Measurements from ENCODE around the gene RAMACL. TPM values are rescaled to one million over a fixed set of nuclear protein-coding genes. Genes with fewer than 3 reads are reported as not detected.

Gene RAMACL
- total RNA-seq, 1 experiment from 2014 or later: 0.26 TPM

- ATAC-seq (no peak), DNase-seq (no peak)
- Histone ChIP-seq H3K36me3 (ENCODE audit: low read depth, low read length) (no peaks in the 10 kb centered on the region), H3K4me3 (ENCODE audit: low read length) (no peak overlapping the region), H3K79me2 (ENCODE audit: low read length) (no peaks in the 10 kb centered on the region), H3F3A (ENCODE audit: low read length, unreplicated experiment) (no peaks in the 10 kb centered on the region), H3K27me3 (ENCODE audit: low read length) (no peaks in the 10 kb centered on the region), H3K9me3 (ENCODE audit: low read length) (no peaks in the 10 kb centered on the region), H3K4me1 (ENCODE audit: insufficient read depth, low read length) (no peaks in the 10 kb centered on the region), H2AFZ (ENCODE audit: low read length) (no peak overlapping the region), H3K4me2 (ENCODE audit: low read length) (no peak overlapping the region), H3K27ac (ENCODE audit: low read length) (no peak overlapping the region), H4K20me1 (ENCODE audit: low read length) (no peaks in the 10 kb centered on the region), H3K9ac (ENCODE audit: low read length) (no peak overlapping the region), H3K9me2 (replicated peaks; ENCODE audit: low read length) (no peaks in the 10 kb centered on the region)
- ChIA-PET CTCF (no interaction called here), POLR2A (ENCODE audit: unreplicated experiment) (no interaction called here)
- intact Hi-C loops (cut with micrococcal nuclease): no loop called here
- BruUV-seq (replicated peaks): no TSS peak
- TF ChIP-seq EZH2 (IDR thresholded peaks at IDR 0.05; ENCODE audit: low read length, unreplicated experiment): no peak
- TF ChIP-seq EZH2phosphoT487 (IDR thresholded peaks at IDR 0.05; ENCODE audit: borderline replicate concordance, low read length): no peak
These were observed 19.3 kb upstream of the RAMACL start for GRCh38 chr6:166605752-166606151.

- Histone ChIP-seq H3K9me3 (ENCODE audit: low read length) (no peaks in the 10 kb centered on the region), H3K79me2 (ENCODE audit: low read length) (no peaks in the 10 kb centered on the region), H3K9me2 (replicated peaks; ENCODE audit: low read length) (no peaks in the 10 kb centered on the region), H3K9ac (ENCODE audit: low read length) (no peak overlapping the region), H3K4me3 (ENCODE audit: low read length) (no peak overlapping the region), H3K4me1 (ENCODE audit: insufficient read depth, low read length) (no peaks in the 10 kb centered on the region), H2AFZ (ENCODE audit: low read length) (no peak overlapping the region), H3K27me3 (ENCODE audit: low read length) (no peaks in the 10 kb centered on the region), H3K4me2 (ENCODE audit: low read length) (no peak overlapping the region), H3F3A (ENCODE audit: low read length, unreplicated experiment) (no peaks in the 10 kb centered on the region), H4K20me1 (ENCODE audit: low read length) (no peaks in the 10 kb centered on the region), H3K27ac (ENCODE audit: low read length) (no peak overlapping the region), H3K36me3 (ENCODE audit: low read depth, low read length) (no peaks in the 10 kb centered on the region)
- CTCF ChIA-PET: no interaction called here
- ATAC-seq (no peak), DNase-seq (no peak)
- intact Hi-C loops (cut with micrococcal nuclease): no loop called here
- BruUV-seq (replicated peaks): no TSS peak
- POLR2A ChIA-PET (ENCODE audit: unreplicated experiment): no interaction called here
- TF ChIP-seq EZH2phosphoT487 (IDR thresholded peaks at IDR 0.05; ENCODE audit: borderline replicate concordance, low read length) (no peak), CTCF (conservative IDR thresholded peaks at IDR 0.05; ENCODE audit: low read depth, low read length) (no peak), EZH2 (IDR thresholded peaks at IDR 0.05; ENCODE audit: low read length, unreplicated experiment) (no peak)
These were observed 18.4 kb upstream of the RAMACL start for GRCh38 chr6:166604911-166605310.

GRCh38 chr6:166604328-166604727 lies 17.9 kb upstream of the RAMACL start:
- Histone ChIP-seq H3K9ac (ENCODE audit: low read length) (no peak overlapping the region), H3K27ac (ENCODE audit: low read length) (no peak overlapping the region), H3K4me1 (ENCODE audit: insufficient read depth, low read length) (no peaks in the 10 kb centered on the region), H3K4me3 (ENCODE audit: low read length) (no peak overlapping the region), H3K4me2 (ENCODE audit: low read length) (no peak overlapping the region), H3K9me2 (replicated peaks; ENCODE audit: low read length) (no peaks in the 10 kb centered on the region), H3K27me3 (ENCODE audit: low read length) (no peaks in the 10 kb centered on the region), H3K9me3 (ENCODE audit: low read length) (no peaks in the 10 kb centered on the region), H3K36me3 (ENCODE audit: low read depth, low read length) (no peaks in the 10 kb centered on the region), H3K79me2 (ENCODE audit: low read length) (no peaks in the 10 kb centered on the region), H2AFZ (ENCODE audit: low read length) (no peak overlapping the region), H3F3A (ENCODE audit: low read length, unreplicated experiment) (no peaks in the 10 kb centered on the region), H4K20me1 (ENCODE audit: low read length) (no peaks in the 10 kb centered on the region)
- ChIA-PET CTCF (no interaction called here), POLR2A (ENCODE audit: unreplicated experiment) (no interaction called here)
- TF ChIP-seq EZH2 (IDR thresholded peaks at IDR 0.05; ENCODE audit: low read length, unreplicated experiment) (no peak), EZH2phosphoT487 (IDR thresholded peaks at IDR 0.05; ENCODE audit: borderline replicate concordance, low read length) (no peak), CTCF (conservative IDR thresholded peaks at IDR 0.05; ENCODE audit: low read depth, low read length) (no peak)
- DNase-seq: no peak
- intact Hi-C loops (cut with micrococcal nuclease): no loop called here
- no TSS peak for BruUV-seq (replicated peaks)
- ATAC-seq: no peak
